ENCODE data around the gene ADGRG1. TPM values are rescaled to one million over a fixed set of nuclear protein-coding genes. Genes with fewer than 3 reads are reported as not detected.

The ADGRG1 gene
- total and polyA plus RNA-seq, 2 donors (not counting 1 experiment from before 2014, with no cell fraction given), result 0.20 to 0.61 TPM

DNA sequence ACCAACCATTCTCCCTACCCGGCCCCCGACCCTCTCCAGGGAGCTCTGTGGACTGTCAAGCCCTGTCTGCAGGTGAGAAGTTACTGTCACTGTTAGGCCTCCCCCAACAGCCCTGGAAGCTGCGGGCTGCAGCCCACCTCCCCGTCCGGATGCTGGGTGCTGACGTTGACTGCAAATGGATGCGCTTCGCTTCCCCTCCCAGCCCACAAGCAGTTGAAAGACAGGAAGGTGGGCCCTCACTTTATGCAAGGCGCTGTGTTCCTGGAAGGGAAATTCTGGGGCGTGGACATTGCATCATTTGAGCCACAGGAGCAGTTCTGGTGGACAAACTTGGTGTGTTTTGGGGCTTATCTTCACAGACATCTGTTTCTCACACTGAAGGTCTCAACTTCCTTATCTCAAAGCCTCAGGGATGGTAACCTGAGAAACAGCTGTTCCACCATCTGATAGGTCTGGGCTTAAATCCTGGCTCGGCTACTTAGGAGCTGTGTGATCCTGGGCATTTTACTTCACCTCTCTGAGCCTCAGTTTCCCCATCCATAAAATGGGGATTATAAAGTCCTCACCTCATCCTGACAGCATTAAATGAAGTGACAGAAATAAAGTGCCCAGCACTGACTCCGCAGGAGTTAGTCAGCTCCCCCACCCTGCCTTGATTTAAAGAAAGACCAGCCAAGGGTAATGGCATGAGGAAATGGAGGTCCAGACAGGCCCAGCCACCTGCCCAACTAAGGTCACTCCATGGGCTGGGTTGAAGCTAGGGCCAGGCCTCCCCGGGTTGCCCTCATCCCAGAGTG, 61.5 kb downstream of the ADGRG1 start:
- H2AFZ ChIP-seq (ENCODE audit: insufficient read depth, low read depth, low read length, poor library complexity, severe bottlenecking), result peak overlapping the region; percentile 63
- no peaks in the 10 kb centered on the region for H3K36me3 ChIP-seq (replicated peaks in 1 of 2; ENCODE audit: control extremely low read depth in 1 of 2, control insufficient read depth in 1 of 2, extremely low read depth in 1 of 2, insufficient read depth in 2 of 2, low read length in 1 of 2)
- peak overlapping the region; percentile 91 for H3K27ac Mint-ChIP-seq
- H3K9me3 ChIP-seq (ENCODE audit: control extremely low read depth in 1 of 3, control insufficient read depth in 2 of 3, insufficient read depth in 1 of 3, low read length in 2 of 3), result no peaks in the 10 kb centered on the region
- H3K79me2 ChIP-seq (ENCODE audit: control insufficient read depth, insufficient read depth, low read length), result no peaks in the 10 kb centered on the region
- no peaks in the 10 kb centered on the region for H3K27me3 ChIP-seq (replicated peaks in 1 of 4; ENCODE audit: control extremely low read depth in 1 of 4, control insufficient read depth in 3 of 4, insufficient read depth in 4 of 4, low read length in 3 of 4)
- peak overlapping the region; percentile 46 to 78 for H3K27ac ChIP-seq (ENCODE audit: low read length in 2 of 2)
- H3K4me1 ChIP-seq (ENCODE audit: control insufficient read depth in 2 of 2, insufficient read depth in 2 of 2, low read length in 2 of 2), result peaks cover 32 to 37% of the 10 kb centered on the region in 2 donors
- H3K27me3 Mint-ChIP-seq, result no peaks in the 10 kb centered on the region
- intact Hi-C loops (cut with micrococcal nuclease), result no loop called here
- peaks cover 24% of the 10 kb centered on the region for H3K4me1 Mint-ChIP-seq
- H3K4me3 Mint-ChIP-seq, result peak overlapping the region; percentile 66
- no peaks in the 10 kb centered on the region for H3K9me3 Mint-ChIP-seq (ENCODE audit: insufficient read depth)
- ChIA-PET CTCF (interaction anchor here (0.9 to 1.0 kb wide), 2 partner anchors 41 to 45 kb away, joined by 3 to 4 read pairs; partner anchors contain the start of gene KATNB1), POLR2A (interaction anchor here (1.7 kb wide), 1 partner anchor 46 kb away, joined by 4 read pairs; the partner anchor contains the start of gene KATNB1)
- H3K9ac ChIP-seq (ENCODE audit: low read length), result peak overlapping the region; percentile 23
- H3K4me3 ChIP-seq (ENCODE audit: control extremely low read depth in 1 of 5, extremely low read depth in 1 of 5, insufficient read depth in 1 of 5, low read depth in 2 of 5, low read length in 4 of 5), result peak overlapping the region in 2 of 5 experiments; percentile 16 to 21
- TF ChIP-seq, protein P1, sequence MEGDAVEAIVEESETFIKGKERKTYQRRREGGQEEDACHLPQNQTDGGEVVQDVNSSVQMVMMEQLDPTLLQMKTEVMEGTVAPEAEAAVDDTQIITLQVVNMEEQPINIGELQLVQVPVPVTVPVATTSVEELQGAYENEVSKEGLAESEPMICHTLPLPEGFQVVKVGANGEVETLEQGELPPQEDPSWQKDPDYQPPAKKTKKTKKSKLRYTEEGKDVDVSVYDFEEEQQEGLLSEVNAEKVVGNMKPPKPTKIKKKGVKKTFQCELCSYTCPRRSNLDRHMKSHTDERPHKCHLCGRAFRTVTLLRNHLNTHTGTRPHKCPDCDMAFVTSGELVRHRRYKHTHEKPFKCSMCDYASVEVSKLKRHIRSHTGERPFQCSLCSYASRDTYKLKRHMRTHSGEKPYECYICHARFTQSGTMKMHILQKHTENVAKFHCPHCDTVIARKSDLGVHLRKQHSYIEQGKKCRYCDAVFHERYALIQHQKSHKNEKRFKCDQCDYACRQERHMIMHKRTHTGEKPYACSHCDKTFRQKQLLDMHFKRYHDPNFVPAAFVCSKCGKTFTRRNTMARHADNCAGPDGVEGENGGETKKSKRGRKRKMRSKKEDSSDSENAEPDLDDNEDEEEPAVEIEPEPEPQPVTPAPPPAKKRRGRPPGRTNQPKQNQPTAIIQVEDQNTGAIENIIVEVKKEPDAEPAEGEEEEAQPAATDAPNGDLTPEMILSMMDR (IDR thresholded peaks at IDR 0.05), result no peak
- TF ChIP-seq EZH2 (IDR thresholded peaks at IDR 0.05; ENCODE audit: borderline replicate concordance, insufficient read depth, low read depth, low read length, poor library complexity, severe bottlenecking), result no peak
- DNase-seq, result peak; percentile 87
- ATAC-seq (ENCODE audit: low read depth), result peak; percentile 75
- H3K4me2 ChIP-seq (replicated peaks; ENCODE audit: low read depth, low read length, poor library complexity, severe bottlenecking), result peak overlapping the region; percentile 59
- H4K20me1 ChIP-seq (ENCODE audit: control insufficient read depth, insufficient read depth, low read length, poor library complexity, severe bottlenecking), result no peaks in the 10 kb centered on the region
- WGBS (ENCODE audit: insufficient coverage), result 16% methylated on average over 10 of the region's 13 CpGs

All from B cell (primary cell).